Adipocyte (in vitro differentiated cells): Measurements from ENCODE around the gene C2orf80.
"Not testable (repeated sequence)": the region's sequence is repeated elsewhere in the genome, so short reads cannot be mapped to it uniquely, and the experiment has no call there.

Source experiments
- DNase-seq: peaks from one replicate; pipeline ENCODE4 v3.0.0-alpha.2; 2015; ENCODE audit warnings: low read depth
- H3K27me3 ChIP-seq: replicated peaks from 2 replicates; pipeline ENCODE4 v1.7.0; 2013; ENCODE audit warnings: mild to moderate bottlenecking, low read length, moderate library complexity; ENCODE audit not compliant: control insufficient read depth, insufficient read depth
- H3K36me3 ChIP-seq: 2 replicates; pipeline ENCODE4 v1.7.0; 2013; ENCODE audit warnings: low read length, mild to moderate bottlenecking, moderate library complexity; ENCODE audit not compliant: control insufficient read depth, insufficient read depth, severe bottlenecking
- H3K4me1 ChIP-seq: 2 replicates; pipeline ENCODE4 v1.7.0; 2013; ENCODE audit warnings: mild to moderate bottlenecking, low read length, moderate library complexity; ENCODE audit not compliant: control insufficient read depth, insufficient read depth
- H3K4me3 ChIP-seq: 2 replicates; pipeline ENCODE4 v1.7.0; 2013; ENCODE audit warnings: mild to moderate bottlenecking, low read length, moderate library complexity
- H3K9ac ChIP-seq: 2 replicates; pipeline ENCODE4 v1.7.0; 2013; ENCODE audit warnings: mild to moderate bottlenecking, low read length, moderate library complexity
- H3K9me3 ChIP-seq: 2 replicates; pipeline ENCODE4 v1.7.0; 2013; ENCODE audit warnings: mild to moderate bottlenecking, low read length, moderate library complexity; ENCODE audit not compliant: control insufficient read depth

Gene C2orf80

DNA sequence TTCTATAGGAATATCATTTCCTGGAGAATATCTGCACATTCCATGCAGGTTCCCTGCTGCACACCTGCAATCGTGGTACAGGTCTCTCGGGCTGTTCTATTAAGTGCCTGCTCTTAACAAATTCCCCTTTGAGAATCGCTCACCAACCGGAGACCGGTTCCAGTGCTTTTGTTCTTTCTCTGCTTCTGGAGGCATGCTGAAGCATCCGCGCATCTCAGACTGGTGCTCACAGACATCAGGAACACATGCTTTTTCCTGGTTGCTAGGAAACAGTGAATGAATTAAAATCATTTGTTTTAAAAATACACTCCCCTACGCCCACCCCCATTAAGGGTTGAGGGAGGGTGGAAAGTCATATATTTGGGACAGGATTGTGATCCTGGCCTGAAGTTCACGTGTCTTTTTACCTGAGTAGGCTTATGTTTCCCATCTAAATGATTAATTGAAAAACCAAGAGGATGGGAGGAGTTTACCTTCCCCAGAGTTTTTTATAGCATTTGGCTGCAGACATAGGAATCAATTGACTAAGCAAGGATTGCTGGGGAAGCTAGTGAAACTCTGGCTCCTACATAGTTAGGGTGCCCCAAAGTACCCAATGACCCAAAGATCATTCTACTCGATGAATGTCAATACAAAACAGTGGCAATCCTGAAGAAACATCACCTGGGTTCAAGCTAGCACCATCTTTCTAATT lies at the start of gene C2orf80:
C2orf80 (minus strand) TSS at position 221 of the 694 bp plus-strand sequence. CDS start 3,044 bp downstream, outside the sequence.
- no peak within 1 kb of the TSS for H3K4me3 ChIP-seq
- no peak within 1 kb of the TSS for H3K9ac ChIP-seq
- no peaks in the 10 kb centered on the region for H3K36me3 ChIP-seq
- DNase-seq = no peak
- H3K27me3 ChIP-seq = peaks cover 17% of the 10 kb centered on the region
- no peaks in the 10 kb centered on the region for H3K4me1 ChIP-seq
- no peaks in the 10 kb centered on the region for H3K9me3 ChIP-seq

- no peak overlapping the region for H3K9ac ChIP-seq
- no peak for DNase-seq
- H3K9me3 ChIP-seq = peaks cover 5% of the 10 kb centered on the region
- no peak overlapping the region for H3K4me3 ChIP-seq
- peaks cover 51% of the 10 kb centered on the region for H3K36me3 ChIP-seq
- H3K27me3 ChIP-seq = no peaks in the 10 kb centered on the region
- H3K4me1 ChIP-seq = no peaks in the 10 kb centered on the region
These were observed 46.0 kb upstream of the C2orf80 start for GRCh38 chr2:208235860-208236259.

DNA sequence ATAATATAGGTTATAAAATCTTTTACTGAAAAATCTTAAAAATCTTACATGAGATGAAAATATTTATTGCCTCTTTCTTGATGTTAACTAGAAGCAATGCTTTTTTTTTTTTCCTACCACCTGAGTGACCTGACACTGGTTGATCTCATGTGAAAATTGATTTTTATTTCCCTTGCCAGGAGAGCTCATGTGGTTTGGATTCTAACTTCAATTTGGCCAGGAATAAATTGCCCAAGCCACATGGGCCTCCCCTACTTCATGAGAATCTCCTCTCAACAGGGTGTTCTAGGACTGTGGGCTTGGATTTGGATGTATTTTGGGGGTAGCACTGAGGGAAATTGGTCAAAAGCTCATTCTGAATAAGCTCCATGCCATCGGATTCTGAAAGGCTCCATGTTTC lies 45.0 kb upstream of the C2orf80 start:
- Histone ChIP-seq H3K27me3 (no peaks in the 10 kb centered on the region), H3K4me1 (no peaks in the 10 kb centered on the region), H3K36me3 (peaks cover 41% of the 10 kb centered on the region), H3K9me3 (peaks cover 5% of the 10 kb centered on the region), H3K9ac (no peak overlapping the region), H3K4me3 (no peak overlapping the region)
- no peak for DNase-seq

GRCh38 chr2:208228476-208228875 lies 38.6 kb upstream of the C2orf80 start:
- no peaks in the 10 kb centered on the region for H3K36me3 ChIP-seq
- no peak for DNase-seq

DNA sequence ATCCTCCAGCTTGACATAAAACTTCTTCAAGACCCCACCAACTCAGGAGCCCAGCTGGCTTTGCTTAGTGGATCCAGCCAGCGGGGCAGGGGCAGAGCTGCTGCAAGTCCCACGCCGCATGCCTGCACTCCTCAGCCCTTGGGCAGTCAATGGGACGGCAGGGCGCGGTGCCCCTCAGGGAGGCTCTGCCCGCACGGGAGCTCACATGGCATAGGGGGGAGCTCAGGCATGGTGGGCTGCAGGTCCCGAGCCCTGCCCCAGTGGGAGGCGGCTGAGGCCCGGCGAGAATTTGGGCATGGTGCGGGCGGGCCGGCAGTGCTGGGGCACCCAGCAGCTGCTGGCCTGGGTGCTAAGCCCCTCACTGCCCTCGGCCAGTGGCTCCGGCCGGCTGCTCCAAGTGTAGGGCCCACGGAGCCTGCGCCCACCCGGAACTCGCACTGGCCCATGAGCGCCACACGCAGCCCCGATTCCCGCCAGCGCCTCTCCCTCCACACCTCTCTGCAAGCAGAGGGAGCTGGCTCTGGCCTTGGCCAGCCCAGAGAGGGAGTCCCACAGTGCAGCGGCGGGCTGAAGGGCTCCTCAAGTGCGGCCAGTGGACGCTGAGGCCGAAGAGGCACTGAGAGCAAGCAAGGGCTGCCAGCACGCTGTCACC lies 37.9 kb upstream of the C2orf80 start:
- DNase-seq = no peak
- Histone ChIP-seq H3K4me3 (no peak overlapping the region), H3K9ac (no peak overlapping the region), H3K4me1 (peaks cover 3% of the 10 kb centered on the region), H3K9me3 (peaks cover 5% of the 10 kb centered on the region), H3K27me3 (no peaks in the 10 kb centered on the region), H3K36me3 (no peaks in the 10 kb centered on the region)

More at GRCh38 chr2:208228476-208228875, 38.6 kb upstream of the C2orf80 start:
- peaks cover 5% of the 10 kb centered on the region for H3K9me3 ChIP-seq
- H3K9ac ChIP-seq = no peak overlapping the region
- H3K27me3 ChIP-seq = no peaks in the 10 kb centered on the region
- H3K4me1 ChIP-seq = peaks cover 3% of the 10 kb centered on the region
- no peak overlapping the region for H3K4me3 ChIP-seq

DNA sequence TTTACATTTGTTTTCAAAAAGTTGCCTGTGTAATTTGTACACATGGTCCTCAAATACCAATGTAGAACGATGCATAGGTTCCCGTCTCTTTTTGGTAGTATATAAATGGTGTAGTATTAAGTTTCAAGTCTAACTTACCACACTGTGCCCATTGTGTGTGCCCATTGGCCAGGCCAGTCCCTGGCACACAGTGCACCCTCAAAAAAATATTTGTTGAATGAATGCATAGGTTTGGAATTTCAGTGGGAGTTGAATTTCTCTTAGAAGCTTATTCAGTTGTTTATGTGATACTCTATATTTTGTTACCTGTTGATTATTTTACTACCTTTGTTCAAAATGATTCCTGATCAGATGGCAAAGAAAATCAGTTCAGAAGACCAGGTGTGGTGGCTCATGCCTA lies 35.0 kb upstream of the C2orf80 start:
- DNase-seq = peak; percentile 14
- Histone ChIP-seq H3K9ac (no peak overlapping the region), H3K36me3 (no peaks in the 10 kb centered on the region), H3K27me3 (no peaks in the 10 kb centered on the region), H3K9me3 (no peaks in the 10 kb centered on the region), H3K4me3 (no peak overlapping the region), H3K4me1 (peaks cover 3% of the 10 kb centered on the region)

DNA sequence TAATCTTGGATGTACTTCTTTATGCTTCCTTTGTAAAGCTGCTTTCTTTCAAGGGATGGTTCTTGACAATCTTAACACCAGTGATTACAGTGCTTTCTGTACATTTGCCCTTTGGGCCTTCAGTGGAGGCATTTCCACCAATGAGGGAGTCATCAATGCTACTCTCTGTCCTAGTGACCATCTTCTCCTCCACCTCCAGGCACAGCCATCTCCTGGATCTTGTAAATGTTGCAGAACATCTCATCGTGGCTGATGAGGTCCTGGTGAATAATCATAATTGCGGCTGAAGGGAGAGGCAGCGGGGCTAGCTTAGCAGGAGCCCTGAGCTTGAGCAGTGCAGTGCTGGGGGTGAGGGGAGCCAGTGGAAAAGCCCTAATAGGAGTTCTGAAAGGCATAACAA lies 32.5 kb upstream of the C2orf80 start:
- Histone ChIP-seq H3K4me1 (no peaks in the 10 kb centered on the region), H3K9me3 (no peaks in the 10 kb centered on the region), H3K36me3 (no peaks in the 10 kb centered on the region), H3K27me3 (peaks cover 3% of the 10 kb centered on the region), H3K9ac (no peak overlapping the region), H3K4me3 (no peak overlapping the region)
- DNase-seq = peak; percentile 22

GRCh38 chr2:208221873-208222272 lies 32.0 kb upstream of the C2orf80 start:
- not testable (repeated sequence) for H3K9me3 ChIP-seq, H3K4me3 ChIP-seq, H3K9ac ChIP-seq, H3K27me3 ChIP-seq, H3K4me1 ChIP-seq, DNase-seq, H3K36me3 ChIP-seq

- no peak for DNase-seq
- peaks cover 15% of the 10 kb centered on the region for H3K4me1 ChIP-seq
- H3K4me3 ChIP-seq = no peak overlapping the region
- no peaks in the 10 kb centered on the region for H3K27me3 ChIP-seq
- H3K9ac ChIP-seq = no peak overlapping the region
- no peaks in the 10 kb centered on the region for H3K9me3 ChIP-seq
- H3K36me3 ChIP-seq = no peaks in the 10 kb centered on the region
These were observed 21.0 kb upstream of the C2orf80 start for GRCh38 chr2:208210688-208211451.

GRCh38 chr2:208208335-208209085 lies 18.7 kb upstream of the C2orf80 start:
- peak overlapping the region; percentile 14 for H3K4me3 ChIP-seq
- H3K9me3 ChIP-seq = no peaks in the 10 kb centered on the region
- no peaks in the 10 kb centered on the region for H3K36me3 ChIP-seq
- H3K4me1 ChIP-seq = peaks cover 11% of the 10 kb centered on the region
- no peak for DNase-seq
- no peak overlapping the region for H3K9ac ChIP-seq
- no peaks in the 10 kb centered on the region for H3K27me3 ChIP-seq

- no peaks in the 10 kb centered on the region for H3K27me3 ChIP-seq
- no peaks in the 10 kb centered on the region for H3K9me3 ChIP-seq
- H3K9ac ChIP-seq = no peak overlapping the region
- DNase-seq = no peak
- H3K4me1 ChIP-seq = peaks cover 9% of the 10 kb centered on the region
- peak overlapping the region; percentile 14 for H3K4me3 ChIP-seq
- H3K36me3 ChIP-seq = no peaks in the 10 kb centered on the region
These were observed 17.9 kb upstream of the C2orf80 start for GRCh38 chr2:208207769-208208168.
